PFSK-1 (cell line): ENCODE data around the gene ACACA.

Source experiments
- POLR2AphosphoS5 ChIP-seq: IDR thresholded peaks from 2 replicates; pipeline ENCODE4 v1.6.1; 2012; ENCODE audit warnings: low read depth, mild to moderate bottlenecking, control low read depth, low read length, moderate library complexity
- SIN3A ChIP-seq: IDR thresholded peaks from 2 replicates; pipeline ENCODE4 v1.6.1; 2012; ENCODE audit warnings: mild to moderate bottlenecking, low read length, moderate library complexity, borderline replicate concordance; ENCODE audit not compliant: insufficient read depth
- TAF1 ChIP-seq: IDR thresholded peaks from 2 replicates; pipeline ENCODE4 v1.6.1; 2012; ENCODE audit warnings: low read length, control low read depth, borderline replicate concordance; ENCODE audit not compliant: insufficient read depth

DNA sequence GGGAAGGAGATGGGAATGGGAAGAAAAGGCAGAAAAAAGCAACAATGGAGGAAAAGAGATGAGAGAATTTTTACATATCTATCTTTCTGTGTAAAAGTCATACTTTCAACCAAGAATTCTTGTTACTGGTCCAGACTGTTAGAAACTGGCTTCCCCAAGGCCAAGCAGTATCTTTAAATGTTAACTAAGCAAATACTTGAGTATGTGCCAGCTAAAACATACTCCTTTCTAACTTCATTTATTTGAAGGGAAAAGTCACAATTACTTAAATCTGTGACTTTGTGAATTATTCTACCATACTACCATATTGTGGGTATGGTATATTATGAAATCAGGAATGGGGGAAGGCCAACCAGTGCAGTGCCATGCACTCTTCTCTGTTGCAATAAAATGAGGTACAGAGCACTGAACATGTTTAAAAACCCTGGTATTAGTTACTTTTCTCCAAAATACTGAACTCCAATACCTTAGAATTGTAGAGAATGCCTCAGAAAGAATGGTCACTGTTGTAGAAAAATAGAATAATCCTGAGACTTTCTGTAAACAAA, 123.1 kb downstream of the ACACA start:
- TF ChIP-seq TAF1 (no peak), POLR2AphosphoS5 (no peak), SIN3A (no peak)
